Measurements from ENCODE around the gene GAS6.
A peak's percentile ranks its signal among the peaks of the same experiment; 100 is the strongest.

Gene GAS6

GRCh38 chr13:113861433-113862030 is 2.3 kb downstream of the GAS6 start:
- Histone ChIP-seq H3K9me3 (ENCODE audit: control insufficient read depth, insufficient read depth, low read length) (no peaks in the 10 kb centered on the region), H3K36me3 (ENCODE audit: control insufficient read depth, insufficient read depth, low read length) (no peaks in the 10 kb centered on the region), H3K4me3 (ENCODE audit: low read depth, low read length) (no peak overlapping the region), H3K27me3 (ENCODE audit: control insufficient read depth, insufficient read depth, low read length) (peaks cover 23% of the 10 kb centered on the region), H3K4me1 (ENCODE audit: control insufficient read depth, insufficient read depth, low read length) (peaks cover 16% of the 10 kb centered on the region), H3K9ac (ENCODE audit: low read depth, low read length) (no peak overlapping the region)

DNA sequence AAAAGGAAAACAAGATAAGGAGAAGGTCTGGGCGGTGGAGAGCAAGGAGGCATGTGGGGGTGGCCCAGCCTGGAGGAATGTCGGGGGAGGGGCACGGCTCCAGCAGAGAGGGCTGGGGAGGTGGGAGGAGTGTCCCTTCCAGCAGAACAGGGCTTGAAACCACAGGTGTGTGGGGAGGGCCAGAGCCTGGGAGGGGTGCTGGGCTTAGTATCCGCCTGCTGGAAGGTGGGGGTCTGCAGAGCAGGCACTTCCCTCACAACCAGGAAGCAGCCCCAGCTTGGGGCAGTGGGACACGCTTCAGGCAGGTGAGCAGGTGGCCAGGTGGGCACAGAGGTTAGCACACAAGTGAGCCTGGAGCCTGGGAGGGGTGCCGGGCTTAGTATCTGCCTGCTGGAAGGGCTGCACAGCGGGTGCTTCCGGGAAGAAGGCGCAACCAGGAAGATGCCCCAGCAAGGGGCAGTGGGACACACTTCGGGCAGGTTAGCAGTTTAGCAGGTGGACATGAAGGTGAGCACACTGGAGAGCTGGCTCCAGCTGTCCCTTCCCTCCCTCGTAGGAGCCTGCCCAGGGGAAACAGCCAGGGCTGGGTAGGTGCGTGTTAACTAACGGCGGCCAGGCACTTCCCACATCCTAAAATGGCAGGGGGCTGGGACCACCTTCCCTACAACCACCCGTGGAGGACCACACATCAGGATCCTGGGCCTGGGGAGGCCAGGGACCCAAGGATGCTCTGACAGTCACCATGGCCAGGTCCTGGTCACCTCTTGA is 3.0 kb downstream of the GAS6 start:
- Histone ChIP-seq H3K4me1 (ENCODE audit: control insufficient read depth, insufficient read depth, low read length) (peaks cover 16% of the 10 kb centered on the region), H3K27me3 (ENCODE audit: control insufficient read depth, insufficient read depth, low read length) (peaks cover 18% of the 10 kb centered on the region), H3K36me3 (ENCODE audit: control insufficient read depth, insufficient read depth, low read length) (no peaks in the 10 kb centered on the region), H3K4me3 (ENCODE audit: low read depth, low read length) (no peak overlapping the region), H3K9me3 (ENCODE audit: control insufficient read depth, insufficient read depth, low read length) (no peaks in the 10 kb centered on the region), H3K9ac (ENCODE audit: low read depth, low read length) (no peak overlapping the region)

- Histone ChIP-seq H3K36me3 (ENCODE audit: control insufficient read depth, insufficient read depth, low read length) (no peaks in the 10 kb centered on the region), H3K9ac (ENCODE audit: low read depth, low read length) (peak overlapping the region; percentile 32), H3K4me1 (ENCODE audit: control insufficient read depth, insufficient read depth, low read length) (peaks cover 16% of the 10 kb centered on the region), H3K4me3 (ENCODE audit: low read depth, low read length) (no peak overlapping the region), H3K27me3 (ENCODE audit: control insufficient read depth, insufficient read depth, low read length) (peaks cover 12% of the 10 kb centered on the region), H3K9me3 (ENCODE audit: control insufficient read depth, insufficient read depth, low read length) (no peaks in the 10 kb centered on the region)
Observed at GRCh38 chr13:113860051-113860664, 3.7 kb downstream of the GAS6 start.

- H3K9ac ChIP-seq (ENCODE audit: low read depth, low read length): peak overlapping the region; percentile 32
- no peak overlapping the region for H3K4me3 ChIP-seq (ENCODE audit: low read depth, low read length)
- peaks cover 16% of the 10 kb centered on the region for H3K4me1 ChIP-seq (ENCODE audit: control insufficient read depth, insufficient read depth, low read length)
- H3K9me3 ChIP-seq (ENCODE audit: control insufficient read depth, insufficient read depth, low read length): no peaks in the 10 kb centered on the region
- H3K36me3 ChIP-seq (ENCODE audit: control insufficient read depth, insufficient read depth, low read length): no peaks in the 10 kb centered on the region
- peaks cover 7% of the 10 kb centered on the region for H3K27me3 ChIP-seq (ENCODE audit: control insufficient read depth, insufficient read depth, low read length)
Observed at GRCh38 chr13:113859311-113860050, 4.4 kb downstream of the GAS6 start.

GRCh38 chr13:113857531-113858195 is 6.2 kb downstream of the GAS6 start:
- Histone ChIP-seq H3K27me3 (ENCODE audit: control insufficient read depth, insufficient read depth, low read length) (peaks cover 2% of the 10 kb centered on the region), H3K4me1 (ENCODE audit: control insufficient read depth, insufficient read depth, low read length) (peaks cover 16% of the 10 kb centered on the region), H3K9ac (ENCODE audit: low read depth, low read length) (no peak overlapping the region), H3K9me3 (ENCODE audit: control insufficient read depth, insufficient read depth, low read length) (no peaks in the 10 kb centered on the region), H3K36me3 (ENCODE audit: control insufficient read depth, insufficient read depth, low read length) (no peaks in the 10 kb centered on the region), H3K4me3 (ENCODE audit: low read depth, low read length) (no peak overlapping the region)

- Histone ChIP-seq H3K4me3 (ENCODE audit: low read depth, low read length) (no peak overlapping the region), H3K9me3 (ENCODE audit: control insufficient read depth, insufficient read depth, low read length) (no peaks in the 10 kb centered on the region), H3K36me3 (ENCODE audit: control insufficient read depth, insufficient read depth, low read length) (no peaks in the 10 kb centered on the region), H3K4me1 (ENCODE audit: control insufficient read depth, insufficient read depth, low read length) (peaks cover 16% of the 10 kb centered on the region), H3K27me3 (ENCODE audit: control insufficient read depth, insufficient read depth, low read length) (no peaks in the 10 kb centered on the region), H3K9ac (ENCODE audit: low read depth, low read length) (no peak overlapping the region)
Observed at GRCh38 chr13:113856716-113857065, 7.2 kb downstream of the GAS6 start.

DNA sequence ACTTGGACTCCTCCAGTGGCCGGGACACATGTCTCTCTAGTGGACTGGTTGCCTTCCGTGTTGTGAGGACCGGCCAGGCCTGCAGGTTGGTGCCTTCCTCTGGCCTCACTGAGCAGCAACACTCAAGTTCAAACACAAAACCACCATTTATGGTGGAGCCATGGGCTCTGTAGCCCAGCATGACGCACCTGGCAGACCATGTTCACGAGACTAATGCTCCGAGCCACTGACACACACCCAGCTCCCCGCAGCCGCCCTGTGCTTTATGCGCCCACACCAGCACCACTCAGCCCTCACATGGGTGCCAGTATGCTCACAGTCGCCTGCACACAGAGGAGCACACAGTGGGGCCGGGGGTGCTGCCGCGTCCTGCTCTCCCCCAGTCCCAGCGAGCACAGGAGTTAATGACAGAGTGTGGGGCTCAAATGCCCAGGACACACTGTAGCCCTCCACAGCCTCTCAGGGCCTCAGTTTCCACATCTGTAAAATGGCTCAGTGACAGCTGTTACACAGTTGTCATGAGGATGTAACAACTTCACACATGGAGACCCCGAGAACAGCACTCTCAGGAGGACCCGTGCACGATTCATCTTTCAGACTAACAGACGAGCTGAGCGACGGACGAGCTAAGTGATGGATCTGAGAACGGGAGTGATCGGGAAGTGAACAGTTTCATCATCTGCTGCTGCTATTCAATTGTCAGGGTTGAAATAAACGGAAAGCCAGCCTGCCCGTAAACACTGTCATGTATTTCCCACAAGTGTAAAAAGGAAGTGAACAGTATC is 7.8 kb downstream of the GAS6 start:
- Histone ChIP-seq H3K4me3 (ENCODE audit: low read depth, low read length) (no peak overlapping the region), H3K36me3 (ENCODE audit: control insufficient read depth, insufficient read depth, low read length) (no peaks in the 10 kb centered on the region), H3K9me3 (ENCODE audit: control insufficient read depth, insufficient read depth, low read length) (no peaks in the 10 kb centered on the region), H3K9ac (ENCODE audit: low read depth, low read length) (no peak overlapping the region), H3K4me1 (ENCODE audit: control insufficient read depth, insufficient read depth, low read length) (peaks cover 14% of the 10 kb centered on the region), H3K27me3 (ENCODE audit: control insufficient read depth, insufficient read depth, low read length) (no peaks in the 10 kb centered on the region)

DNA sequence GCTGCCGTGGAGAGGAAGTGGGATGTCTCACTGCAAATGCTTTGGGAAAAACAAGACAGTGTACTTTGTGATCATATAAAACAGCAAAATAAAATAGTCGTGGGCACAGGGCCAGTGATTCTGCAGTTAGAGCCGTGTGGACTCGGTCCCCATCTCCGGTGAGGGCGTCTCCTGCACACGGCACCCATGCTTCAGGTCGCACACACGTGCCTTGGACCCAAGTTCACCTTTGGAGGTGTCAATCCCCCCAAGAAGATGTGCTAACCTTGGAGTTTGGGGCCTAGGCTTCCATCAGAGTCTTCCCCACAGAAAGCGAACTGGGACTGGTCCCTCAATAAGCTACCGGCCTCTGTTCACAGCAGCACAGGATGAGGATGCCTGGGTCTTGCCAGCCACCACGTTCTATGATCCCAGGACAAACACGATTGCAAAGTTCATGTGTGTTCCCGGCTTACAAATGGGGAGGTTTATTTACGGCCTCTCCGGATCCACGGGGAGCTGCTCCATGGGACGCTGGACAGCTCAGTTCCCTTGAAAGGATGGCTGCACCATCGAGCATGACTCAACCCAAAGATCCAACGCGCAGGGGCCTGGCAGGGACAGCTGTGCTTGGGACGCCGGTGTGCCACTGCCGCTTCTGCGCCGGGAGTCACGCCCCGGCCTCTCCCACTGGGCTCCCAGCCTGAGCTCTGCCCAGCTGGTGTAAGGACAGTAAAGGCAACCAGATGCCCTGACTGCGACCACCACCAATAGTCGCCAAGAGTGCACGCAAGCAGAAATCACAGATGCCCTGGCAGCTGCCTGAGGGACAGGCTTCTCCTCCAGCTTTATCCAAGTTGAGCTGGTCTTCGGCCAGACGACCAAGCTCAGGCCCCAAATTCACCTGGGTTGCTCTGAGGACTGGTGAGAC is 8.6 kb downstream of the GAS6 start:
- H3K4me1 ChIP-seq (ENCODE audit: control insufficient read depth, insufficient read depth, low read length): peaks cover 8% of the 10 kb centered on the region
- no peaks in the 10 kb centered on the region for H3K9me3 ChIP-seq (ENCODE audit: control insufficient read depth, insufficient read depth, low read length)
- H3K36me3 ChIP-seq (ENCODE audit: control insufficient read depth, insufficient read depth, low read length): no peaks in the 10 kb centered on the region
- H3K27me3 ChIP-seq (ENCODE audit: control insufficient read depth, insufficient read depth, low read length): no peaks in the 10 kb centered on the region
- no peak overlapping the region for H3K4me3 ChIP-seq (ENCODE audit: low read depth, low read length)
- H3K9ac ChIP-seq (ENCODE audit: low read depth, low read length): no peak overlapping the region

GRCh38 chr13:113854238-113855011 is 9.5 kb downstream of the GAS6 start:
- Histone ChIP-seq H3K9ac (ENCODE audit: low read depth, low read length) (no peak overlapping the region), H3K4me1 (ENCODE audit: control insufficient read depth, insufficient read depth, low read length) (peaks cover 1% of the 10 kb centered on the region), H3K9me3 (ENCODE audit: control insufficient read depth, insufficient read depth, low read length) (no peaks in the 10 kb centered on the region), H3K27me3 (ENCODE audit: control insufficient read depth, insufficient read depth, low read length) (no peaks in the 10 kb centered on the region), H3K4me3 (ENCODE audit: low read depth, low read length) (no peak overlapping the region), H3K36me3 (ENCODE audit: control insufficient read depth, insufficient read depth, low read length) (no peaks in the 10 kb centered on the region)
